Tibial artery (tissue), 4 donors: ENCODE results near the gene SMARCAL1.

Source experiments
- DNase-seq, 2 donors: peaks; one replicate each; pipeline ENCODE4 v3.0.0-alpha.2; 2019
- H3K27ac ChIP-seq, 2 donors: fragments of 200-600 bp; sonication (generic) in 1 of 2; 1 replicate in 1 of 2; 2 replicates in 1 of 2; pipeline ENCODE4 v1.5.1; 2018 to 2019; ENCODE audit warnings: mild to moderate bottlenecking in 1 of 2
- H3K27me3 ChIP-seq, 2 donors: fragments of 200-600 bp; sonication (generic) in 1 of 2; one replicate each; pipeline versions ENCODE4 v1.5.1 to v1.6.0; 2016 to 2019
- H3K36me3 ChIP-seq, 3 donors: fragments of 200-600 bp; sonication (generic) in 2 of 3; one replicate each; pipeline ENCODE4 v1.5.1; 2016 to 2019; ENCODE audit warnings: mild to moderate bottlenecking in 2 of 3
- H3K4me1 ChIP-seq, 4 donors: fragments of 200-600 bp; sonication (generic) in 2 of 4; 1 replicate in 3 of 4; 2 replicates in 1 of 4; pipeline ENCODE4 v1.5.1; 2016 to 2019
- H3K4me3 ChIP-seq, 2 donors: fragments of 200-600 bp; sonication (generic) in 1 of 2; 1 replicate in 1 of 2; 2 replicates in 1 of 2; pipeline ENCODE4 v1.5.1; 2018 to 2019; ENCODE audit warnings: mild to moderate bottlenecking in 2 of 2
- H3K9me3 ChIP-seq, 3 donors: fragments of 200-600 bp; sonication (generic) in 1 of 3; one replicate each; pipeline ENCODE4 v1.5.1; 2016 to 2019
- intact Hi-C: fragments of 100-400 bp; cut with DNase I; formaldehyde crosslinking; loops from one replicate; pipeline ENCODE4 v1.15.0; 2023; ENCODE audit warnings: low total_unique reads
- TF ChIP-seq, protein P1 (sequence below), 2 experiments: fragments of 200-600 bp in 1 of 2; fragments of 450-650 bp in 1 of 2; IDR thresholded peaks; one replicate each; pipeline ENCODE4 v1.5.1; 2017 to 2019; ENCODE audit warnings: antibody characterized with exemption in 2 of 2, mild to moderate bottlenecking in 1 of 2, moderate library complexity in 1 of 2

SMARCAL1 gene

DNA sequence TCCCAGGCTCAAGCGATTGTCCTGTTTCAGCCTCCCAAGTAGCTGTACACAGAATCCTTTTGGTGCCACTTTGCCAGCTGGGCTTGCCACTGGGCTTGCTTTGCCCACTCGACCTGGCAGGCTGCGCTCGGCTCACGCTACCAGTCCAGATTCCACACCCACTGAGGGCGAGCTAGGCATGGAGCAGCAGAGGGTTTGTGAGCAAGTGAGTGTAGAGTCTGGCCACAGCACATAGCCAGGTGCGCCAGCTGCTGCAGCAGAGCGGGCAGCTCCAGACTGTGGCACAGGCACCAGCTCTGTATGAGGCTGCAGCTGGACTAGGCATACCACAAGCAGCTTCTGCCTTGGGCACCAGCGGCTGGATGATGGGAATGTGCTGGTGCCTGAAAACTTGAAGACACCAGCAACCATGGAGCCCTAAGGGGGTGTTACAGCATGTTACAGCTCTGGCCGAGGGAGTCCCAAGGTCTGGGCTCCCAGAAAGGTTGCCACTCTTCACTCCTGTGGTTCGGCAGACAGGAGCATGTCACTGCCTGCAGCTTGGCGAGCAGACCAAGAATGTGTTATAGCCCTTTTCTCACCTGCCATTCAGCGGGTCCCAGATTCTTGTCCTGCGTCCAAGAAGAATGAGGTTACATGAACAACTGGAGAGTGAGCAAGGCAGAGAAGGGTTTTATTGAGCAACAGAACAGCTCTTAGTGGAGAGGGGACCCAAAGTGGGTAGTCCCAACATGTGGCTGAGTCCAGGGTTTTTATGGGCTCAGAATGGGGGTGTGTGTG is 12.9 kb downstream of the SMARCAL1 start:
- Histone ChIP-seq H3K27ac (no peak overlapping the region), H3K36me3 (peaks cover 79 to 95% (median 81%) of the 10 kb centered on the region in 3 donors), H3K27me3 (no peaks in the 10 kb centered on the region), H3K4me1 (no peaks in the 10 kb centered on the region), H3K4me3 (no peak overlapping the region), H3K9me3 (no peaks in the 10 kb centered on the region)
- intact Hi-C loops: no loop called here
- TF ChIP-seq, protein P1, sequence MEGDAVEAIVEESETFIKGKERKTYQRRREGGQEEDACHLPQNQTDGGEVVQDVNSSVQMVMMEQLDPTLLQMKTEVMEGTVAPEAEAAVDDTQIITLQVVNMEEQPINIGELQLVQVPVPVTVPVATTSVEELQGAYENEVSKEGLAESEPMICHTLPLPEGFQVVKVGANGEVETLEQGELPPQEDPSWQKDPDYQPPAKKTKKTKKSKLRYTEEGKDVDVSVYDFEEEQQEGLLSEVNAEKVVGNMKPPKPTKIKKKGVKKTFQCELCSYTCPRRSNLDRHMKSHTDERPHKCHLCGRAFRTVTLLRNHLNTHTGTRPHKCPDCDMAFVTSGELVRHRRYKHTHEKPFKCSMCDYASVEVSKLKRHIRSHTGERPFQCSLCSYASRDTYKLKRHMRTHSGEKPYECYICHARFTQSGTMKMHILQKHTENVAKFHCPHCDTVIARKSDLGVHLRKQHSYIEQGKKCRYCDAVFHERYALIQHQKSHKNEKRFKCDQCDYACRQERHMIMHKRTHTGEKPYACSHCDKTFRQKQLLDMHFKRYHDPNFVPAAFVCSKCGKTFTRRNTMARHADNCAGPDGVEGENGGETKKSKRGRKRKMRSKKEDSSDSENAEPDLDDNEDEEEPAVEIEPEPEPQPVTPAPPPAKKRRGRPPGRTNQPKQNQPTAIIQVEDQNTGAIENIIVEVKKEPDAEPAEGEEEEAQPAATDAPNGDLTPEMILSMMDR (IDR thresholded peaks at IDR 0.05): no peak
- DNase-seq: no peak

DNA sequence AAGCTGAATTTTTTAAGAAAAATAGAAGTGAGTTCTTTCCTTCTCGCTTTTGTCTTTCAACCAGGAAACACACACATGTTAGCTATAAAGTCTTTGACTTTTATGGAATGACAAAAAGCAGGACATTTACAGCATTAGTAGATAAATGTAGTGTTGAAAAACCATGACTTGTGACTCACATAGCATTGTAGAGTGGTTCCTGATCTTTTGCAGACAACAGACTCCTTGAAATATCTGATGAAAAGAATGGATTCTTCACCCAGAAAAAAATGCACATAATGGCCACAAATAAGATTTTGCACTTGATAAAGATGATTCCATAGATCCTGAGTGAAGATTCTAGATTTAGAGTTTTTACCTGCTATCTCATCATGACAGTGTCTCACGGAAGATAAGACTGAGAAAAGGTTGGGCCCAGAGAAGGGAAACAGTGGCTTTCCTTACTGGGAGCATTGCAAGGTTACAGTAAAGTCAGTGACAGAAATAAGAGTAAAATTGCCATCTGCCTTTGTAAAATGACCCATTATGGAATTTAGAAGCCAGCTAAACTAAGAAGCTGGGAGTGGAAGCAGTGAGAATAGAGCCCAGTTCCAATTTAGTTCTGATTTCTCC is 14.0 kb downstream of the SMARCAL1 start:
- no peaks in the 10 kb centered on the region for H3K9me3 ChIP-seq
- intact Hi-C loops: no loop called here
- TF ChIP-seq, protein P1 (IDR thresholded peaks at IDR 0.05): no peak
- no peak overlapping the region for H3K27ac ChIP-seq
- no peaks in the 10 kb centered on the region for H3K4me1 ChIP-seq
- H3K4me3 ChIP-seq: no peak overlapping the region
- H3K27me3 ChIP-seq: no peaks in the 10 kb centered on the region
- no peak for DNase-seq
- peaks cover 71 to 95% (median 81%) of the 10 kb centered on the region in 3 donors for H3K36me3 ChIP-seq

DNA sequence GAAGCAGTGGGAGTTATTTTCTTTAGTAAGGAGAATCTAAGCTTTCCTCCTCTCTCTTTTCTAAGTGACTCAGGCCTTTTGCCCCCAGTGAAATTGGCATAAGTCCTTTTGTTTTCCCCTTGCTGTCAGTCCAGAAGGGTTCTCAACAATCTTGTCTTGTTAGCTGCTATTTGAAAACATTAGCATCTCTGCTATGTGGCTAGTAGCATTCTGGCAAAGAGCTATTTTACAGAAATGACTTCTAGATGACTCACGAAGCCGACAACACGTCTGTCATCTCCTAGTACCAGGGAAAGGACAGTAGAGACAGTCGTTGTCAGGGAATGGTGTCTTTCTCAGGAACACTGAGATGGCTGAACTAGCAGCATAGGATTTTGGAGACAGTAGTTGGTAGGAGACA is 14.7 kb downstream of the SMARCAL1 start:
- Histone ChIP-seq H3K36me3 (peaks cover 72 to 95% (median 80%) of the 10 kb centered on the region in 3 donors), H3K4me1 (no peaks in the 10 kb centered on the region), H3K9me3 (no peaks in the 10 kb centered on the region), H3K27ac (no peak overlapping the region), H3K27me3 (no peaks in the 10 kb centered on the region), H3K4me3 (no peak overlapping the region)
- TF ChIP-seq, protein P1 (IDR thresholded peaks at IDR 0.05): no peak
- intact Hi-C loops: no loop called here
- no peak for DNase-seq

DNA sequence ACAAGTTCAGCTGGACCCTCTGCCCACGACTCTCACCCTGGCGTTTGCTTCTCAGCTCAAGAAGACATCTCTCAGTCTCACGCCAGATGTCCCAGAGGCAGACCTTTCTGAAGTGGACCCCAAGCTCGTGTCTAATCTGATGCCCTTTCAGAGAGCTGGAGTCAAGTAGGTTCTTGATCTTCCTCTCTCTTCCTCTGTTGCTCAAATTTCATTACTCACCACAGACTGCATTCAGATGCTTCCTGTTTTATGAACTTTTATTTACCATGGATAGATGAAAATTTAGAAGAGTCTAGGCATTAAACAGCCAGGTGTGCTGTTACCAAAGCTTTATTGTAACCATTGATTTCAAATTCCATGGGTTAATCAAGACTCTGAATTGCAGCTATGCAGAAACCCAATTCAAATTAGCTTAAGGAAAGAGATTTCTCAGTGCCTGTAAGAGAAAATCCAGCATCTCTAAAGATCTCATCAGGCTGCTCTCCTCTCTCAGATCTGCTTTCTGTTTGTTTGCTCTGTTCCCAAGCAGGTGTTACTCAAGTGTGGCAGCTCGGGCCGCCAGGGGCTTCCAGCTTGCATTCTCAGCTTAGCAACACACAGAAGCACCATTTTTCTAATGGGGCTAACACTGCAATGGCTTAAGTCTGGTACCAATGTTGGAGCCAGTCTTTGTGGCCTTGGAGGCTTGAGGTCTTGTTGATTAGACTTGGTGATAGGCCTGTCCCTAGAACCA is 16.5 kb downstream of the SMARCAL1 start:
- intact Hi-C loops: no loop called here
- DNase-seq: no peak
- no peak overlapping the region for H3K4me3 ChIP-seq
- H3K27ac ChIP-seq: no peak overlapping the region
- H3K4me1 ChIP-seq: no peaks in the 10 kb centered on the region
- peaks cover 72 to 95% (median 80%) of the 10 kb centered on the region in 3 donors for H3K36me3 ChIP-seq
- TF ChIP-seq, protein P1 (IDR thresholded peaks at IDR 0.05): no peak
- H3K9me3 ChIP-seq: no peaks in the 10 kb centered on the region
- no peaks in the 10 kb centered on the region for H3K27me3 ChIP-seq

DNA sequence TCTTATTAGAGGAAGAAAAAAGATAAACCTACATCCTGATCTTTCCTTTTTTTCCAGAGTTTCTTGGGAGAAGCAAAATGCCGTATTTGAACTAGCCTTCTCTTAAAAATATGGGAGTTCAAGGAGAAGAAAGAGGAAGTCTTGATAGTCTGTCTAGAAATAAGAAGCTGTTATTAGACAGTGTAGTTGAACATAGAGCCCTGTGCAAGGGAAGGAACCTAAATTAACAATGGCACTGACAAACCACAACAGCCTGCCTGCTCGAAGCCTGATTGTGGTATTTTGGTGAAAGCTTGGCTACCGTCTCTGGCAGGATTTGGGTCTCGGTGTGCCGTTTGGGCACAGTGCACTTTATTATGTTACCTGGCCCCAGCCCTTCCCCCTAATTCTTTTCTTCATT is 17.1 kb downstream of the SMARCAL1 start:
- no peak overlapping the region for H3K4me3 ChIP-seq
- H3K27me3 ChIP-seq: no peaks in the 10 kb centered on the region
- TF ChIP-seq, protein P1 (IDR thresholded peaks at IDR 0.05): no peak
- H3K9me3 ChIP-seq: no peaks in the 10 kb centered on the region
- H3K27ac ChIP-seq: no peak overlapping the region
- H3K4me1 ChIP-seq: no peaks in the 10 kb centered on the region
- H3K36me3 ChIP-seq: peaks cover 72 to 95% (median 80%) of the 10 kb centered on the region in 3 donors
- no peak for DNase-seq
- intact Hi-C loops: no loop called here
